ENCODE data around the gene CHRD. TPM values are rescaled to one million over a fixed set of nuclear protein-coding genes. Genes with fewer than 3 reads are reported as not detected.
A peak's percentile ranks its signal among the peaks of the same experiment; 100 is the strongest.

Gene CHRD
- total and polyA plus RNA-seq, 9 of the 15 experiments (the other 6 are each of a cell fraction or from before 2014, with no cell fraction given): 0.11 to 1.3 (median 0.59) TPM; not detected in 3

DNA sequence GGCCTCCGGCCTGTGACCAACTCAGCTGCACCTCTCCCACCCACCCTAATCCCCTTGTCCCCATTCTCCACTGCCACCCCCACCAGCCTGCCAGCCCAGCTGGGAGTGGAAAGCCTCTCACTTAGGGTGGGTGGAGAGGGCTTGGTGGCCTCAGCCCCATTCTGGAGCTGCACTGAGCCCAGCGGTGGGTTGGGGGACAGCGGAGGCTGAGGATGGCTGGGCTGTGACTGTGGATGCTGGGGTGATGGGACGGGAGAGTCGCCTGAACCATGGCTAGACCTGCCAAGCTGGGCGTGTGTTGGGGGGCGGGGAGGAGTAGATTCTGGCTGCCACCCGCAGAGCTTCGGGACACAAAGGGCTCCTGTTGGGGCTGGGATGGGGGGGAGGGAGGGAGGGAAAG is 20.2 kb upstream of the CHRD start:
- no peak overlapping the region for H3K4me3 ChIP-seq
- H3K79me2 ChIP-seq (ENCODE audit: control insufficient read depth, insufficient read depth, low read length): peaks cover 49% of the 10 kb centered on the region
- H3K36me3 ChIP-seq (ENCODE audit: control insufficient read depth, insufficient read depth, low read length): peaks cover 48% of the 10 kb centered on the region; the same call in 2 of the 3 replicates
- H3K27me3 ChIP-seq (ENCODE audit: control insufficient read depth in 2 of 2, insufficient read depth in 2 of 2, low read length in 2 of 2): no peaks in the 10 kb centered on the region
- peak overlapping the region; percentile 46 for H3K4me2 ChIP-seq (ENCODE audit: insufficient read depth, low read length)
- H3K27ac ChIP-seq (ENCODE audit: extremely low read depth, low read depth, low read length): no peak overlapping the region
- H3K9me3 ChIP-seq (replicated peaks; ENCODE audit: control insufficient read depth, insufficient read depth, low read depth, low read length): no peaks in the 10 kb centered on the region
- POLR2A ChIA-PET: interaction anchor here (0.6 to 1.7 kb wide), 4 partner anchors 11 to 224 kb away, joined by 3 to 9 read pairs (median 4); partner anchors contain the start of gene EIF2B5
- TF ChIP-seq, protein P1, sequence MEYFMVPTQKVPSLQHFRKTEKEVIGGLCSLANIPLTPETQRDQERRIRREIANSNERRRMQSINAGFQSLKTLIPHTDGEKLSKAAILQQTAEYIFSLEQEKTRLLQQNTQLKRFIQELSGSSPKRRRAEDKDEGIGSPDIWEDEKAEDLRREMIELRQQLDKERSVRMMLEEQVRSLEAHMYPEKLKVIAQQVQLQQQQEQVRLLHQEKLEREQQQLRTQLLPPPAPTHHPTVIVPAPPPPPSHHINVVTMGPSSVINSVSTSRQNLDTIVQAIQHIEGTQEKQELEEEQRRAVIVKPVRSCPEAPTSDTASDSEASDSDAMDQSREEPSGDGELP (CRISPR knock-in tag; IDR thresholded peaks at IDR 0.05; ENCODE audit: borderline replicate concordance): no peak
- TF ChIP-seq POLR2H (tag; IDR thresholded peaks at IDR 0.05; ENCODE audit: low read depth) (no peak), ZNF785 (CRISPR knock-in tag; IDR thresholded peaks at IDR 0.05) (no peak), FOXJ2 (tag; IDR thresholded peaks at IDR 0.05) (no peak), MAFG (tag; conservative IDR thresholded peaks at IDR 0.05) (no peak), XRCC4 (IDR thresholded peaks at IDR 0.05; ENCODE audit: extremely low read depth, insufficient read depth, insufficient read length) (no peak), SP1 (CRISPR knock-in tag; IDR thresholded peaks at IDR 0.05) (no peak), NFE2L1 (tag; IDR thresholded peaks at IDR 0.05; ENCODE audit: borderline replicate concordance, low read depth) (no peak), CBX2 (IDR thresholded peaks at IDR 0.05; ENCODE audit: insufficient read depth, low read length, poor library complexity, severe bottlenecking) (no peak), SIN3B (IDR thresholded peaks at IDR 0.05; ENCODE audit: low read depth) (no peak)
- TF ChIP-seq, protein P2, sequence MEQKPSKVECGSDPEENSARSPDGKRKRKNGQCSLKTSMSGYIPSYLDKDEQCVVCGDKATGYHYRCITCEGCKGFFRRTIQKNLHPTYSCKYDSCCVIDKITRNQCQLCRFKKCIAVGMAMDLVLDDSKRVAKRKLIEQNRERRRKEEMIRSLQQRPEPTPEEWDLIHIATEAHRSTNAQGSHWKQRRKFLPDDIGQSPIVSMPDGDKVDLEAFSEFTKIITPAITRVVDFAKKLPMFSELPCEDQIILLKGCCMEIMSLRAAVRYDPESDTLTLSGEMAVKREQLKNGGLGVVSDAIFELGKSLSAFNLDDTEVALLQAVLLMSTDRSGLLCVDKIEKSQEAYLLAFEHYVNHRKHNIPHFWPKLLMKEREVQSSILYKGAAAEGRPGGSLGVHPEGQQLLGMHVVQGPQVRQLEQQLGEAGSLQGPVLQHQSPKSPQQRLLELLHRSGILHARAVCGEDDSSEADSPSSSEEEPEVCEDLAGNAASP (IDR thresholded peaks at IDR 0.05): no peak
- TF ChIP-seq, protein P3, sequence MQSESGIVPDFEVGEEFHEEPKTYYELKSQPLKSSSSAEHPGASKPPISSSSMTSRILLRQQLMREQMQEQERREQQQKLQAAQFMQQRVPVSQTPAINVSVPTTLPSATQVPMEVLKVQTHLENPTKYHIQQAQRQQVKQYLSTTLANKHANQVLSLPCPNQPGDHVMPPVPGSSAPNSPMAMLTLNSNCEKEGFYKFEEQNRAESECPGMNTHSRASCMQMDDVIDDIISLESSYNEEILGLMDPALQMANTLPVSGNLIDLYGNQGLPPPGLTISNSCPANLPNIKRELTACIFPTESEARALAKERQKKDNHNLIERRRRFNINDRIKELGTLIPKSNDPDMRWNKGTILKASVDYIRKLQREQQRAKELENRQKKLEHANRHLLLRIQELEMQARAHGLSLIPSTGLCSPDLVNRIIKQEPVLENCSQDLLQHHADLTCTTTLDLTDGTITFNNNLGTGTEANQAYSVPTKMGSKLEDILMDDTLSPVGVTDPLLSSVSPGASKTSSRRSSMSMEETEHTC (IDR thresholded peaks at IDR 0.05): no peak
- TF ChIP-seq, protein P4, sequence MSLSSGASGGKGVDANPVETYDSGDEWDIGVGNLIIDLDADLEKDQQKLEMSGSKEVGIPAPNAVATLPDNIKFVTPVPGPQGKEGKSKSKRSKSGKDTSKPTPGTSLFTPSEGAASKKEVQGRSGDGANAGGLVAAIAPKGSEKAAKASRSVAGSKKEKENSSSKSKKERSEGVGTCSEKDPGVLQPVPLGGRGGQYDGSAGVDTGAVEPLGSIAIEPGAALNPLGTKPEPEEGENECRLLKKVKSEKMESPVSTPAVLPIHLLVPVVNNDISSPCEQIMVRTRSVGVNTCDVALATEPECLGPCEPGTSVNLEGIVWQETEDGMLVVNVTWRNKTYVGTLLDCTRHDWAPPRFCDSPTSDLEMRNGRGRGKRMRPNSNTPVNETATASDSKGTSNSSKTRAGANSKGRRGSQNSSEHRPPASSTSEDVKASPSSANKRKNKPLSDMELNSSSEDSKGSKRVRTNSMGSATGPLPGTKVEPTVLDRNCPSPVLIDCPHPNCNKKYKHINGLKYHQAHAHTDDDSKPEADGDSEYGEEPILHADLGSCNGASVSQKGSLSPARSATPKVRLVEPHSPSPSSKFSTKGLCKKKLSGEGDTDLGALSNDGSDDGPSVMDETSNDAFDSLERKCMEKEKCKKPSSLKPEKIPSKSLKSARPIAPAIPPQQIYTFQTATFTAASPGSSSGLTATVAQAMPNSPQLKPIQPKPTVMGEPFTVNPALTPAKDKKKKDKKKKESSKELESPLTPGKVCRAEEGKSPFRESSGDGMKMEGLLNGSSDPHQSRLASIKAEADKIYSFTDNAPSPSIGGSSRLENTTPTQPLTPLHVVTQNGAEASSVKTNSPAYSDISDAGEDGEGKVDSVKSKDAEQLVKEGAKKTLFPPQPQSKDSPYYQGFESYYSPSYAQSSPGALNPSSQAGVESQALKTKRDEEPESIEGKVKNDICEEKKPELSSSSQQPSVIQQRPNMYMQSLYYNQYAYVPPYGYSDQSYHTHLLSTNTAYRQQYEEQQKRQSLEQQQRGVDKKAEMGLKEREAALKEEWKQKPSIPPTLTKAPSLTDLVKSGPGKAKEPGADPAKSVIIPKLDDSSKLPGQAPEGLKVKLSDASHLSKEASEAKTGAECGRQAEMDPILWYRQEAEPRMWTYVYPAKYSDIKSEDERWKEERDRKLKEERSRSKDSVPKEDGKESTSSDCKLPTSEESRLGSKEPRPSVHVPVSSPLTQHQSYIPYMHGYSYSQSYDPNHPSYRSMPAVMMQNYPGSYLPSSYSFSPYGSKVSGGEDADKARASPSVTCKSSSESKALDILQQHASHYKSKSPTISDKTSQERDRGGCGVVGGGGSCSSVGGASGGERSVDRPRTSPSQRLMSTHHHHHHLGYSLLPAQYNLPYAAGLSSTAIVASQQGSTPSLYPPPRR (CRISPR knock-in tag; IDR thresholded peaks at IDR 0.05; ENCODE audit: borderline replicate concordance): no peak
- CTCF ChIA-PET (ENCODE audit: low intra/inter-chr PET ratio): no interaction called here
- H3K9ac ChIP-seq (ENCODE audit: insufficient read depth in 1 of 2, low read depth in 2 of 2, low read length in 2 of 2): peak overlapping the region in 1 of 2 experiments; percentile 89; a peak in 2 of 4 replicates
- 51% methylated on average over 8 of the region's 9 CpGs for WGBS (ENCODE audit: insufficient coverage, low coverage, missing lambda C conversion rate)
- FAIRE-seq (no peak), DNase-seq (ENCODE audit: extremely low read depth in 1 of 4, low spot score in 3 of 4) (no peak), ATAC-seq (no peak)
- in situ Hi-C loops (cut with MboI) (no loop called here), intact Hi-C loops (cut with micrococcal nuclease) (no loop called here)
- no peaks in the 10 kb centered on the region for H4K20me1 ChIP-seq (replicated peaks; ENCODE audit: control insufficient read depth, insufficient read depth, low read length)
- no TSS peak for BruUV-seq (replicated peaks)
- peaks cover 5% of the 10 kb centered on the region for H3K9me1 ChIP-seq (ENCODE audit: control insufficient read depth, insufficient read depth, low read length)
- peaks cover 25 to 64% of the 10 kb centered on the region in 2 experiments for H3K4me1 ChIP-seq (replicated peaks in 1 of 2; ENCODE audit: control insufficient read depth in 2 of 2, insufficient read depth in 2 of 2, low read length in 2 of 2)
- H2AFZ ChIP-seq (ENCODE audit: low read depth, low read length): no peak overlapping the region

Measured in K562 (cell line).